GM23338 (cell line): ENCODE measurements around the gene RAD51B.

Experiments used
- CREB1 ChIP-seq: fragments of 250-450 bp; sonication (Bioruptor Pico); IDR thresholded peaks from 2 replicates; pipeline ENCODE4 v1.5.0; 2020; ENCODE audit warnings: low read depth, mild to moderate bottlenecking, moderate library complexity
- EZH2 ChIP-seq: fragments of 200-600 bp; sonication (generic); IDR thresholded peaks from one replicate; pipeline ENCODE4 v1.8.0; 2017; ENCODE audit warnings: antibody characterized with exemption, mild to moderate bottlenecking, low read depth; ENCODE audit not compliant: unreplicated experiment
- EZH2phosphoT487 ChIP-seq: fragments of 200-600 bp; sonication (generic); IDR thresholded peaks from one replicate; pipeline ENCODE4 v1.8.1; 2018; ENCODE audit warnings: antibody characterized with exemption; ENCODE audit not compliant: unreplicated experiment
- JUNB ChIP-seq: IDR thresholded peaks from one replicate; pipeline ENCODE4 v1.6.1; 2016; ENCODE audit warnings: antibody characterized with exemption; ENCODE audit not compliant: unreplicated experiment
- POLR2AphosphoS5 ChIP-seq: IDR thresholded peaks from 2 replicates; pipeline ENCODE4 v1.6.1; 2016; ENCODE audit warnings: antibody characterized with exemption, low read depth
- STAT1 ChIP-seq: IDR thresholded peaks from one replicate; pipeline ENCODE4 v1.6.1; 2016; ENCODE audit warnings: antibody characterized with exemption; ENCODE audit not compliant: unreplicated experiment
- ZNF114 ChIP-seq: fragments of 250-450 bp; sonication (Bioruptor Pico); IDR thresholded peaks from 2 replicates; pipeline ENCODE4 v1.5.0; 2020; ENCODE audit warnings: mild to moderate bottlenecking, moderate library complexity
- ZNF331 ChIP-seq: fragments of 250-450 bp; sonication (Bioruptor Pico); IDR thresholded peaks from 2 replicates; pipeline ENCODE4 v1.5.0; 2020; ENCODE audit warnings: low read depth, mild to moderate bottlenecking, moderate library complexity
- TF ChIP-seq, protein P1 (sequence below), 2 experiments: fragments of 200-600 bp in 1 of 2; sonication (generic) in 1 of 2; conservative IDR thresholded peaks; 2 replicates each; pipeline versions ENCODE4 v1.5.1 to v1.6.1; 2016 to 2017; ENCODE audit warnings: antibody characterized with exemption in 2 of 2, low read depth in 2 of 2, mild to moderate bottlenecking in 2 of 2, moderate library complexity in 1 of 2
- TF ChIP-seq, protein P2 (sequence below): IDR thresholded peaks from one replicate; pipeline ENCODE4 v1.6.1; 2018; ENCODE audit warnings: antibody characterized with exemption; ENCODE audit not compliant: unreplicated experiment
- TF ChIP-seq, protein P3 (sequence below): fragments of 250-450 bp; sonication (Bioruptor Pico); IDR thresholded peaks from 2 replicates; pipeline ENCODE4 v1.5.0; 2020; ENCODE audit warnings: mild to moderate bottlenecking, moderate library complexity
- TF ChIP-seq, protein P4 (sequence below): IDR thresholded peaks from 2 replicates; pipeline ENCODE4 v1.6.1; 2016; ENCODE audit warnings: antibody characterized with exemption

DNA sequence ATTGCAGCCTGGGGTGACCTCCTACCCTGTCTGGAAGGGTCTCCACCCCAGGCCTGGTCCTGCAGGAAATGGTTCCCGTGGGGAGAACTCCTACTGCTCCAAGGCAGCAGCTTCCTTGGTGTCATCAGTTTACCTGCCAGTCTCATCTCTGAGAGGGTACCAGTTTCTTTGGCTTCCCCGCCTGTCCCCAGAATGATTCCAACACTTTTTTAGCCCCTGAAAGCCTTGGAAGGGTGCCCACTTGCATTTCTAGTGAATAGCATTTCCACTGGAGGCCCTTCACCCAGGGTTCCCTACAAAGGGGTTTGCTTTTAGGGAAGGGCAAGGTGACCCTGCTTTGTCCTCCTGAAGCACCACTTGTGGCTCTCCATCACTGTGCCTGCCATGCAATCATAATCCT lies 689.0 kb downstream of the RAD51B start:
- TF ChIP-seq, protein P1, sequence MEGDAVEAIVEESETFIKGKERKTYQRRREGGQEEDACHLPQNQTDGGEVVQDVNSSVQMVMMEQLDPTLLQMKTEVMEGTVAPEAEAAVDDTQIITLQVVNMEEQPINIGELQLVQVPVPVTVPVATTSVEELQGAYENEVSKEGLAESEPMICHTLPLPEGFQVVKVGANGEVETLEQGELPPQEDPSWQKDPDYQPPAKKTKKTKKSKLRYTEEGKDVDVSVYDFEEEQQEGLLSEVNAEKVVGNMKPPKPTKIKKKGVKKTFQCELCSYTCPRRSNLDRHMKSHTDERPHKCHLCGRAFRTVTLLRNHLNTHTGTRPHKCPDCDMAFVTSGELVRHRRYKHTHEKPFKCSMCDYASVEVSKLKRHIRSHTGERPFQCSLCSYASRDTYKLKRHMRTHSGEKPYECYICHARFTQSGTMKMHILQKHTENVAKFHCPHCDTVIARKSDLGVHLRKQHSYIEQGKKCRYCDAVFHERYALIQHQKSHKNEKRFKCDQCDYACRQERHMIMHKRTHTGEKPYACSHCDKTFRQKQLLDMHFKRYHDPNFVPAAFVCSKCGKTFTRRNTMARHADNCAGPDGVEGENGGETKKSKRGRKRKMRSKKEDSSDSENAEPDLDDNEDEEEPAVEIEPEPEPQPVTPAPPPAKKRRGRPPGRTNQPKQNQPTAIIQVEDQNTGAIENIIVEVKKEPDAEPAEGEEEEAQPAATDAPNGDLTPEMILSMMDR (conservative IDR thresholded peaks at IDR 0.05; ENCODE audit: low read depth in 2 of 2), result no peak
- TF ChIP-seq EZH2phosphoT487 (no peak), EZH2 (no peak), CREB1 (CRISPR knock-in tag) (no peak), STAT1 (no peak), JUNB (no peak), POLR2AphosphoS5 (no peak), ZNF114 (CRISPR knock-in tag) (no peak), ZNF331 (CRISPR knock-in tag) (no peak)
- TF ChIP-seq, protein P2, sequence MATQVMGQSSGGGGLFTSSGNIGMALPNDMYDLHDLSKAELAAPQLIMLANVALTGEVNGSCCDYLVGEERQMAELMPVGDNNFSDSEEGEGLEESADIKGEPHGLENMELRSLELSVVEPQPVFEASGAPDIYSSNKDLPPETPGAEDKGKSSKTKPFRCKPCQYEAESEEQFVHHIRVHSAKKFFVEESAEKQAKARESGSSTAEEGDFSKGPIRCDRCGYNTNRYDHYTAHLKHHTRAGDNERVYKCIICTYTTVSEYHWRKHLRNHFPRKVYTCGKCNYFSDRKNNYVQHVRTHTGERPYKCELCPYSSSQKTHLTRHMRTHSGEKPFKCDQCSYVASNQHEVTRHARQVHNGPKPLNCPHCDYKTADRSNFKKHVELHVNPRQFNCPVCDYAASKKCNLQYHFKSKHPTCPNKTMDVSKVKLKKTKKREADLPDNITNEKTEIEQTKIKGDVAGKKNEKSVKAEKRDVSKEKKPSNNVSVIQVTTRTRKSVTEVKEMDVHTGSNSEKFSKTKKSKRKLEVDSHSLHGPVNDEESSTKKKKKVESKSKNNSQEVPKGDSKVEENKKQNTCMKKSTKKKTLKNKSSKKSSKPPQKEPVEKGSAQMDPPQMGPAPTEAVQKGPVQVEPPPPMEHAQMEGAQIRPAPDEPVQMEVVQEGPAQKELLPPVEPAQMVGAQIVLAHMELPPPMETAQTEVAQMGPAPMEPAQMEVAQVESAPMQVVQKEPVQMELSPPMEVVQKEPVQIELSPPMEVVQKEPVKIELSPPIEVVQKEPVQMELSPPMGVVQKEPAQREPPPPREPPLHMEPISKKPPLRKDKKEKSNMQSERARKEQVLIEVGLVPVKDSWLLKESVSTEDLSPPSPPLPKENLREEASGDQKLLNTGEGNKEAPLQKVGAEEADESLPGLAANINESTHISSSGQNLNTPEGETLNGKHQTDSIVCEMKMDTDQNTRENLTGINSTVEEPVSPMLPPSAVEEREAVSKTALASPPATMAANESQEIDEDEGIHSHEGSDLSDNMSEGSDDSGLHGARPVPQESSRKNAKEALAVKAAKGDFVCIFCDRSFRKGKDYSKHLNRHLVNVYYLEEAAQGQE, result no peak
- TF ChIP-seq, protein P3, sequence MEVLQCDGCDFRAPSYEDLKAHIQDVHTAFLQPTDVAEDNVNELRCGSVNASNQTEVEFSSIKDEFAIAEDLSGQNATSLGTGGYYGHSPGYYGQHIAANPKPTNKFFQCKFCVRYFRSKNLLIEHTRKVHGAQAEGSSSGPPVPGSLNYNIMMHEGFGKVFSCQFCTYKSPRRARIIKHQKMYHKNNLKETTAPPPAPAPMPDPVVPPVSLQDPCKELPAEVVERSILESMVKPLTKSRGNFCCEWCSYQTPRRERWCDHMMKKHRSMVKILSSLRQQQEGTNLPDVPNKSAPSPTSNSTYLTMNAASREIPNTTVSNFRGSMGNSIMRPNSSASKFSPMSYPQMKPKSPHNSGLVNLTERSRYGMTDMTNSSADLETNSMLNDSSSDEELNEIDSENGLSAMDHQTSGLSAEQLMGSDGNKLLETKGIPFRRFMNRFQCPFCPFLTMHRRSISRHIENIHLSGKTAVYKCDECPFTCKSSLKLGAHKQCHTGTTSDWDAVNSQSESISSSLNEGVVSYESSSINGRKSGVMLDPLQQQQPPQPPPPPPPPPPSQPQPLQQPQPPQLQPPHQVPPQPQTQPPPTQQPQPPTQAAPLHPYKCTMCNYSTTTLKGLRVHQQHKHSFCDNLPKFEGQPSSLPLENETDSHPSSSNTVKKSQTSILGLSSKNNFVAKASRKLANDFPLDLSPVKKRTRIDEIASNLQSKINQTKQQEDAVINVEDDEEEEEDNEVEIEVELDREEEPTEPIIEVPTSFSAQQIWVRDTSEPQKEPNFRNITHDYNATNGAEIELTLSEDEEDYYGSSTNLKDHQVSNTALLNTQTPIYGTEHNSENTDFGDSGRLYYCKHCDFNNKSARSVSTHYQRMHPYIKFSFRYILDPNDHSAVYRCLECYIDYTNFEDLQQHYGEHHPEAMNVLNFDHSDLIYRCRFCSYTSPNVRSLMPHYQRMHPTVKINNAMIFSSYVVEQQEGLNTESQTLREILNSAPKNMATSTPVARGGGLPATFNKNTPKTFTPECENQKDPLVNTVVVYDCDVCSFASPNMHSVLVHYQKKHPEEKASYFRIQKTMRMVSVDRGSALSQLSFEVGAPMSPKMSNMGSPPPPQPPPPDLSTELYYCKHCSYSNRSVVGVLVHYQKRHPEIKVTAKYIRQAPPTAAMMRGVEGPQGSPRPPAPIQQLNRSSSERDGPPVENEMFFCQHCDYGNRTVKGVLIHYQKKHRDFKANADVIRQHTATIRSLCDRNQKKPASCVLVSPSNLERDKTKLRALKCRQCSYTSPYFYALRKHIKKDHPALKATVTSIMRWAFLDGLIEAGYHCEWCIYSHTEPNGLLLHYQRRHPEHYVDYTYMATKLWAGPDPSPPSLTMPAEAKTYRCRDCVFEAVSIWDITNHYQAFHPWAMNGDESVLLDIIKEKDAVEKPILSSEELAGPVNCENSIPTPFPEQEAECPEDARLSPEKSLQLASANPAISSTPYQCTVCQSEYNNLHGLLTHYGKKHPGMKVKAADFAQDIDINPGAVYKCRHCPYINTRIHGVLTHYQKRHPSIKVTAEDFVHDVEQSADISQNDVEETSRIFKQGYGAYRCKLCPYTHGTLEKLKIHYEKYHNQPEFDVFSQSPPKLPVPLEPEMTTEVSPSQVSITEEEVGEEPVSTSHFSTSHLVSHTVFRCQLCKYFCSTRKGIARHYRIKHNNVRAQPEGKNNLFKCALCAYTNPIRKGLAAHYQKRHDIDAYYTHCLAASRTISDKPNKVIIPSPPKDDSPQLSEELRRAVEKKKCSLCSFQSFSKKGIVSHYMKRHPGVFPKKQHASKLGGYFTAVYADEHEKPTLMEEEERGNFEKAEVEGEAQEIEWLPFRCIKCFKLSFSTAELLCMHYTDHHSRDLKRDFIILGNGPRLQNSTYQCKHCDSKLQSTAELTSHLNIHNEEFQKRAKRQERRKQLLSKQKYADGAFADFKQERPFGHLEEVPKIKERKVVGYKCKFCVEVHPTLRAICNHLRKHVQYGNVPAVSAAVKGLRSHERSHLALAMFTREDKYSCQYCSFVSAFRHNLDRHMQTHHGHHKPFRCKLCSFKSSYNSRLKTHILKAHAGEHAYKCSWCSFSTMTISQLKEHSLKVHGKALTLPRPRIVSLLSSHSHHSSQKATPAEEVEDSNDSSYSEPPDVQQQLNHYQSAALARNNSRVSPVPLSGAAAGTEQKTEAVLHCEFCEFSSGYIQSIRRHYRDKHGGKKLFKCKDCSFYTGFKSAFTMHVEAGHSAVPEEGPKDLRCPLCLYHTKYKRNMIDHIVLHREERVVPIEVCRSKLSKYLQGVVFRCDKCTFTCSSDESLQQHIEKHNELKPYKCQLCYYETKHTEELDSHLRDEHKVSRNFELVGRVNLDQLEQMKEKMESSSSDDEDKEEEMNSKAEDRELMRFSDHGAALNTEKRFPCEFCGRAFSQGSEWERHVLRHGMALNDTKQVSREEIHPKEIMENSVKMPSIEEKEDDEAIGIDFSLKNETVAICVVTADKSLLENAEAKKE (CRISPR knock-in tag), result no peak
- TF ChIP-seq, protein P4, sequence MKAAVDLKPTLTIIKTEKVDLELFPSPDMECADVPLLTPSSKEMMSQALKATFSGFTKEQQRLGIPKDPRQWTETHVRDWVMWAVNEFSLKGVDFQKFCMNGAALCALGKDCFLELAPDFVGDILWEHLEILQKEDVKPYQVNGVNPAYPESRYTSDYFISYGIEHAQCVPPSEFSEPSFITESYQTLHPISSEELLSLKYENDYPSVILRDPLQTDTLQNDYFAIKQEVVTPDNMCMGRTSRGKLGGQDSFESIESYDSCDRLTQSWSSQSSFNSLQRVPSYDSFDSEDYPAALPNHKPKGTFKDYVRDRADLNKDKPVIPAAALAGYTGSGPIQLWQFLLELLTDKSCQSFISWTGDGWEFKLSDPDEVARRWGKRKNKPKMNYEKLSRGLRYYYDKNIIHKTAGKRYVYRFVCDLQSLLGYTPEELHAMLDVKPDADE, result no peak
